HG03460 (cell line): Measurements from ENCODE around the gene TMEM178B.
"Not testable (repeated sequence)": the region's sequence is repeated elsewhere in the genome, so short reads cannot be mapped to it uniquely, and the experiment has no call there.

Source experiments
- ATAC-seq: cut with Tn5 transposase; IDR thresholded peaks from one replicate; pipeline ENCODE4 v1.9.1; 2021; ENCODE audit not compliant: unreplicated experiment

The TMEM178B gene

DNA sequence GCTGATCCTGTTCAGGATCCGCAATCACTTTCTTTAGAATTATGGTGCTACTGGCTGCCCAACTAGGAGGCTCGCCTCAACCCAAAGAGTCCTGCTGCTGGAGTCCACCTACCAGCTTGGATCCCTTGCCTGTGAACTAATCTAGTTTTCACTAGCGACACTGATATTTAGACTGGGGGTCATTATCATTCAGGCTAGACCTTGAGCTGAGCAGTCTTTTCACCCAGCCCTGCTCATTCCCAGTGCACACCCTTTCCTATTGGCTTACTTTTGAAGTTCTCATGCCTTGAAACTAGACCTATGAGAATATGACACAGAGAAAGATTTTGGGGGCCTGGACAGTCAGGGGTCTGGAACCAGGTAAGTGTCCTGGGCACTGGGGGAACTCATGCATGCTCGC lies 107.9 kb downstream of the TMEM178B start:
- no peak for ATAC-seq

DNA sequence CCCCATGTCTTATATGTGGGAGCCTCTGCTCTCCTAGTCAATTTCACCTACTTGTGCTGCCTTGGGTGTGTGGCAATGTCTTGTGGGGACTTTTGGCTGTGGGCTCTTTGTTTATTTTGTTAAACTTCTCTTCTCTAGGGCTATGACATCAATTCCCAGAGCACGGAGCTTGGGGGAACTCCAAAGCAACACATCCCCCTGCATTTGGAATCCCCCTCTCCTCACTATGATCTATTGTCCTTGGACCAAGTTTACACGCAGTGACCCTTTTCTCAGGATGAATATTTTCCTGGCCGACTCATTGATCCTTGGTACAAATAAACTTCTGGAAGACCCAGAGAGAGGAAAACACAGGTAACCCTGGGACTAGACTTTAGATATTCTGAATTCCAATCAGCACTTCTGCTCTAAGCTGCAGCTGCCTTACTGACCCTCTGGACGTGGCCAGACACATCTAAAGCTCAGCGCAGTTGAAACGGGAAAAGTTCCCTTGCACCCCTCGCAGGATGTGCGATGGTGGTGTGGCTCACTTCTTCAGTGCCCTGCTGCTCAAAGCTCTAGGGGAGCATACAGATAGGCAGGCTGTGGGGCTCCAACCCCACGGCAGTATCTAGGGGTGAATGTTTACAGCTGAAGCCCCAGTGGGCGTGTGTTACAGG lies 110.8 kb downstream of the TMEM178B start:
- no peak for ATAC-seq

DNA sequence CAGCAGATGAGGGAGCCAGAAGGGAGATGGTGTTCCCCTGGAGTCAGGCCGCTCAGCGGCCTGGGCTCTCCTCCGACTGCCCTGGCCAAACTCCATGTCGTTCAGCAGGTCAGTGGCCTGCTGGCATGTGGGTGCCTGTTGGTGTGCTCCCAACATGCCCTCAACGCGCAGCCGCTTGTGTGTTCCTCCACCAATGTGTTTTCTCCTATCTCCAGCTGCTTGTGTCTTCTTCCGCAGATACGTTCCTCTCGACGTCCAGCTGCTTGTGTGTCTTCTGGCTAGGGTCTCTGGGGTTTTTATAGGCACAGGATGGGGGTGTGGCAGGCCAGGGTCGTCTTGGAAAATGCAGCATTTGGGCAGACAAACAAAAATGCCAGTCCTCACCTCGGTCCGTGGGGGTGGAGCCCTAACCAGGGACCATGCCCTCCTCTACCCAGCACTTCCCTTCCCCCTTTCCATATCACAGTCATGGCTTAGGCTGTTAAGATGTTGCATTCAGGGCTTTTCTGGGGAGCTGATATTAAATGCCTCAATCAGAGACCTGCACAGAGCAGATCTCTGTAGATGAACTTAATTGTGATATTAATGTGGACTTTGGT lies 111.6 kb downstream of the TMEM178B start:
- no peak for ATAC-seq

GRCh38 chr7:141189231-141189630 lies 115.4 kb downstream of the TMEM178B start:
- ATAC-seq: no peak

DNA sequence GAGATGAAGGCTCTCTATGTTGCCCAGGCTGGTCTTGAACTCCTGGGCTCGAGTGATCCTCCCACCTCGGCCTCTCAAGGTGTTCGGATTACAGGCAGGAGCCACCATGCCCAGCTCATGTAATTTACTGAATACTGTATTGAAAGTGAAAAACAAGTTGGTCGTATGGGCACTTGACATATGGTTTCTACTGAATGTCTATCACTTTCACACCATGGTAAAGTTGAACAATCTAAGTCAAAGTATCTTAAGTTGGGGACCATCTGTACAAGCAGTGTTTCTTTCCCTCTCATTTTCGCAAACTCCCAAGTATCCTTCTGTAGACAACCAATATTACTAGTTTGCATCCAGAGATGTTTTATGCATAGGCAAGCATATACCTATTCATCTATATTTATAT lies 116.6 kb downstream of the TMEM178B start:
- no peak for ATAC-seq

DNA sequence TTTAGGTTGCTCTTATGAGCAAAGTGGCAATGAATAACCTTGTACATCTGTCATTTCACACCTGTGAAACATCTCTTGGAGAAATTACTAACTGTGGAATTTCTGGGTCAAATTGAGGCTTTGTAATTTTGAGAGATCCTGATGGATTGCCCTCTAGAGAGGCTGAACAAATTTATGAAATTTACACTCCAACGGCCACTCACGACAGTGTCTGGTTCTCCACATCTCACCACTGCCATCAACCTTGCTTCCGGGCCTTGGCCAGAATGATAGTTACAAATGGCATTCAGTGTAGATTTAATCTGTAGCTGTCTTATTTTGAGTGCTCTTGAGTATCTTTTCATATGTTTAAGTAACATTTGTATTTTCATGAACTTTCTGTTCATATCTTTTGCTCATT lies 117.4 kb downstream of the TMEM178B start:
- ATAC-seq: no peak

GRCh38 chr7:141193066-141193465 lies 119.2 kb downstream of the TMEM178B start:
- ATAC-seq: no peak

DNA sequence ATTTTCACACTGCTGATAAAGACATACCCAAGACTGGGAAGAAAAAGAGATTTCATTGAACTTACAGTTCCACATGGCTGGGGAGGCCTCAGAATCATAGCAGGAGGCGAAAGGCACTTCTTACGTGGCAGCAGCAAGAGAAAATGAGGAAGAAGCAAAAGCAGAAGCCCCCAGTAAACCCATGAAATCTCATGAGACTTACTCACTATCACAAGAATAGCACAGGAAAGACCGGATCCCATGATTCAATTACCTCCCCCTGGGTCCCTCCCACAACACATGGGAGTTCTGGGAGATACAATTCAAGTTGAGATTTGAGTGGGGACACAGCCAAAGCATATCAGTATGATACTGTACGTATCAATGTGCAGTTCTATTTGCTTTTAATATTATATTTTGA lies 121.9 kb downstream of the TMEM178B start:
- not testable (repeated sequence) for ATAC-seq

DNA sequence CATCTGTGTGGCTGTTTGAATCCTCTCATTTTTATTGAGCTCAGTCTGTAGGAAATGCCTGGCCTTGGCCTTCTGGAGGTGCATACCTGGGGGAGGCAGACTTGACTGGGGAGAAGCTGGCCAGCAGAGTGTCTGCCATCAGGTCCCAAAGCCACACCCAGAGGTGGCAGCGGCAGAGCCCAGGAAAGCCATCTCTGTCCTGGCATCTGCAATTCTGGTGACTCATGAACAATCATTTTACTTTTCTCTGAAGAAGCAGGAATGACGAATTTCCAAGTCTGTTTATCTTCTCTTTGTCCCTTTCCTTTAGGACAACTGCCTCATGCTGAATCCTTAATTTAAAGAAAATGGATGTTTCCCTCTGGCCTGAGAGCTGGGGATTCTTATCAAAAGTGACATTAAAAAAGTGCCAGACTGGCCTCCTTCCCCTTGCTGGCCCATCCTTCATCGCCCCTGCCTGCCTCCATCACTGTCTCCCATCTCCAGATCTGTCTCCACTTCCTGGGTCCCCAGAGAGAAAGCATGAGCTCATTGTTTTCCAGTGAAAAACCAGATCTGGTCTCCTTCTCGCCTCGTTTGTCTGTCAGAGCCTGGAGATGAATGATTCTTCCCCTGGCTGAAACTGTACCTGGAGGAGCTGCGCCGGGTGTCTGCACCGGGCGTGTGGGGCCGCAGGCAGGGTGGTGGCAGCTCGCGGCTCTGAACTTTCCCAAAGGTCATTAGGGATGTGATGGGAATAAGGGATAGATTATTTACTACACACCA lies 124.5 kb downstream of the TMEM178B start:
- ATAC-seq: no peak

DNA sequence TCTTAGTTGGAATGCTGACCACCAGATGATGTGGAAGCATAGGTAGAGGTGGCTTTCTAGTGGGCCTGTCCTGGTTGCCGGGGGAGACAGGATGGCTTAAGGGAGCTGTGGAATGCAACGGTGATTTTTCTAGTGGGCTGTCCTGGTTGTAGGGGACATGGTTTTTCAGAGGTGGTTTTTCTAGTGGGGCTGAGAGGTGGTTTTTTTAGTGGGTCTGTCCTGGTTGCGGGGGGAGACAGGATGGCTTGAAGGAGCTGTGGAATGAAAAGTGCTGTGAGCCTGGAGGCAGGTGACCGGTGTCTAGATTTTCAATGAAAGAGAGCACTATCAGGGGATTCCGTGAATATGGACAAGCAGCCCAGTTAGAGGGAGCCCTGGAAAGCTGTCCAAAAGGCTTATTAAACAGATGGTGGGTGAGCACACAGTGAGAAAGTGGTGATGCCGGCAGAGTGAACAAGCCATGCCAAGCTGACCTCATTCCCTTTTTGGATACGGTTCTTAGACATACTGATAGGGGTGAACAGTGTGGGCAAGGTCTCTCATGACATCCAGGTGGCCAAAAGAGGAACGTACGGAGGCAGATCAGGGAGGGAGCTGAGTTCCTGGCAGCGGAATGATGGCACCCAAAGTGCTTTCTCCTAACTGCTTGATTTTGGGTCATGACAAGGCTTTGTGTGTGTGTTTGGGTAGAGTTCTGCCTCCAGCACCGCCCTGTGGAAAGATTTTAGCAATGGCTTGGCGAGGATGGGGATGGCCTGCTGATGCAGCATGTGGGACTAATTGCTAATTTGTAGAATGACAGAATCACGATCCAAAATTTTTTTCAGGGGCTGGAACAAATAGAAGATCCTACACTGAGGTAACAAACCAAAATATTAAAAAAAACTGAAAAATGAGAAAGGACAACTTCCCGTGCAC lies 126.6 kb downstream of the TMEM178B start:
- ATAC-seq: no peak

- no peak for ATAC-seq
These were observed 127.5 kb downstream of the TMEM178B start for GRCh38 chr7:141201145-141201885.

GRCh38 chr7:141202535-141202934 lies 128.7 kb downstream of the TMEM178B start:
- ATAC-seq: no peak

- ATAC-seq: no peak
These were observed 129.3 kb downstream of the TMEM178B start for GRCh38 chr7:141203177-141203576.

- ATAC-seq: no peak
These were observed 129.7 kb downstream of the TMEM178B start for GRCh38 chr7:141203586-141203985.

DNA sequence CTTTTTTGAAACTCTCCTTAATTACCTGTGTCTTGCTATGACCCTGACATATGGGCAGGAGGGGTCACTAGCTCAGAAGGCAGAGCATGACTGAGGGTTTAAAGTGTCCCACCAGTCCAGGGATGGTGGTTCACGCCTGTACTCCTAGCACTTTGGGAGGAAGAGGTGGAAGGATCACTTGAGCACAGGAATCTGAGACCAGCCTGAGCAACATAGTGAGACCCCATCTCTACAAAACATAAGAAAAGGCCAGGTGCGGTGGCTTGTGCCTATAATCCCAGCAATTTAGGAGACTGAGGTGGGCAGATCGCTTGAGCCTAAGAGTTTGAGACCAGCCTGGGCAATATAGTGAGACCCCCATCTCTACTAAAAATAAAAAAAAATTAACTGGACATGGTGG lies 133.8 kb downstream of the TMEM178B start:
- ATAC-seq: no peak

DNA sequence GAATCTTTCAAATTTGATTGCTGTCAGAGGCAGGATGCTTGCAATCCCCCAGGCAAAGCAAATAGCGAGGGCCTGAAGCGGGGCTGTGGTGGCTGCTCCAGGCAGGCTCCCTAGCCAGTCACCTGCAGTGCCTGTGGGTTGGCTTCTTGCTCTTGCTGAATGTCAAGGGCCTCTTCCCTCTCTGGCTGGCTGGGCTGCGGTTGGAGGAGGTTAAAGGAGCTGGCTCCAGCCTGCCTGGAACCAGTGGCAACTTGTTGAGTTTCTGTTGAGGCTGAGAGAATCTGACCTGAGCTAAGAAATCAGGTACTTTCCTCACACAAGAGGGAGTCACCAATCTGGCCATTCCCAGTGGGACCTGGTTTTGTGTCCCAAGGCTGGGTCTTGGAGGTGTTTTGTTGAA lies 134.7 kb downstream of the TMEM178B start:
- no peak for ATAC-seq

DNA sequence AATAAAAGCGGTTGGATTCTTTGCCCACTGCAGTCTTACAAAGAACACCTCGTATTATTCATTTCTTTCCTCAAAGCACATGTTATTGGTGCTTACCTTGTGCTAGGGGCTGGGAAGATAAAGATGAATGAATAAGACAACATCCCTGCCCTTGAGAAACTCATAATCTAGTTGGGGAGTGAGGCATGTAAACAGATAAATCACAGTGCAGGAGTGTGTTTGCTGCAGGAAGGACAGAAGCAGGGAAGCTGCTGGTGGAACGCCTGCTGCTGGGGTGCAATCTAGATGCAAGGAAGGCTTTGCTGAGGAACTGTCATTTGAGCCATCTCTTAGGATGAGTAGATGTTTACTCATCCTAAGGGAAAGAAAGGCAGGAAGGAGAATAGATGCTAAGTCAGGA lies 135.6 kb downstream of the TMEM178B start:
- no peak for ATAC-seq

- no peak for ATAC-seq
These were observed 137.0 kb downstream of the TMEM178B start for GRCh38 chr7:141210862-141211261.

DNA sequence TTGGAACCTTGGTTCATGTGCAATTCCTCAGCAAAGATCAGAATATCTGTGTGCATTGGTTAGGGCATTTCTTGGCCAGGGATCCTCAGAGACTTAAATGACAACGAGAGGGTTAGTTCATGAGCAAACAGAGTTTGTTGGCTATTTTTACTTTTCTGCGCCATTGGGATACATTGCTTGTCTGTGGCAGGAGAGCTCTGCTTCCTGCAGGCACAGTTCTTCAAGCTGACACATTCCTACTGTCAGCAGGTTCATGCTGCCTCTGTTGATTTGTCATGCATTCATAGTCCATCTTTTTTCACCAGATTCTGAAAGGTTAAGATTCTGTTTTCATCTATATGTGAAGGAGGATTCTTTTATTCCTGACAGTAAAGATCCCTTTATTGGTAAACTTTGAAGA lies 139.4 kb downstream of the TMEM178B start:
- no peak for ATAC-seq

GRCh38 chr7:141217938-141218337 lies 144.1 kb downstream of the TMEM178B start:
- ATAC-seq: no peak

GRCh38 chr7:141218941-141219340 lies 145.1 kb downstream of the TMEM178B start:
- ATAC-seq: no peak
